ENCODE data around the gene GSTM1.
A peak's percentile ranks its signal among the peaks of the same experiment; 100 is the strongest.

The GSTM1 gene

GRCh38 chr1:109718495-109718894, 30.9 kb downstream of the GSTM1 start:
- in situ Hi-C loops (cut with HindIII; ENCODE audit: low pct_ligation_motif_present, low pct_unique_long_range_greater_than_20kb, low sequenced_read_pairs): no loop called here
- peak; percentile 50 for DNase-seq

DNA sequence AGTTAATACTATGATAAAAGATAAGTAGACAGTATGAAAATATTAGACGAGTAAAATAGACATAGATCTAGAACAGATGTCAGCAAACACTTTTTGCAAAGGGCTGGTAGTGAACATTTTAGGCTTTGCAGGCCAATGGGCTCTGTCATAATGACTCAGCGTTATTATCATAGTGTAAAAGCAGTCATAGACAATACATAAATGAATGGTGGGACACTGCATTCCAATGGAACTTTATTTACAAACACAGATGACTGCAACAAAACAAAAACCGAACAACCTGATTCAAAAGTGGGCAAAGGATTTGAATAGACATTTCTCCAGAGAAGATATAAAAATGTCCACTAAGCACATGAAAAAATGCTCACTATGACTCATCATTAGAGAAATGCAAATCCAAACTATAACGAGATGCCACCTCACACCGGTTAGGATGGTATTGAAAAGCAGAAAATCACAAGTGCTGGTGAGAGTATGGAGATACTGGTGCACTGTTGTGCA, 31.8 kb downstream of the GSTM1 start:
- in situ Hi-C loops (cut with HindIII; ENCODE audit: low pct_ligation_motif_present, low pct_unique_long_range_greater_than_20kb, low sequenced_read_pairs): no loop called here
- no peak for DNase-seq

DNA sequence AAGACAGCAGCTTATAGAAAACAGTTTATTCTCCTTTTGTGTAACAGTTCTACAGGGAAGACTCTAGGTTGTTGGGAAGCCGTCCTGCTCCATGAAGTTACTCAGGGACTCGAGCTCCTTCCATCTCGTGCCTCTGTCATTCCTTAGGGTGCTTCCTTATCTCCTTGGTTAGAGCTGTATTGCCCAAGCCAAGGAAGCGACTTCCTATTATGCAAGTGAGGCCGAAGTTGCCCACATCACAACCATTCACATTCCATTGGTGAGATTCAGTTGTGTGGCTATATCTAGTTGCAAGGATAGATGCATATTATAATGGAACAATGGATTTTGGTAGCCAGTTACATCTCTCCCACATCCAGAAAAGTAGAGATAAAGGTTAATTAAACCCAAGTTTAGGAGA, 33.4 kb downstream of the GSTM1 start:
- in situ Hi-C loops (cut with HindIII; ENCODE audit: low pct_ligation_motif_present, low pct_unique_long_range_greater_than_20kb, low sequenced_read_pairs): no loop called here
- no peak for DNase-seq

DNA sequence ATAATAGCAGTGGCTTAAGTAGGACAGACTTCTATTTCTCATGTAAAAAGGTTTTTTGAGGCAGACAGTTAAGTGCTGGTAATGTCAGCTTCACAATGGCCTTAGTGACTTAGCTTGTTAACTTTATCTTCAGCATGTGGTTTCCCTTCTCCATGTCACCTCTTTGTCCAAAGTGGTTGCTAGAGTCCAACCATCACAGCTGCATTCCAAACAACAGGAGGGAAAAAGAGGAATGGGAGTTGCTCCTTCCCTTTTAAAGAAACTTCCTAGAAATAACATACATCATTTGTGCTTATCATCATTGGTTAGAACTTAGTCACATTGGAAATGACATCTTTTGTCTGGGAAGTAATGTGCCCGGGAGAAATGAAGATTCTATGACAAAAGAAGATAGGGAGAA, 34.4 kb downstream of the GSTM1 start:
- no peak for DNase-seq
- in situ Hi-C loops (cut with HindIII; ENCODE audit: low pct_ligation_motif_present, low pct_unique_long_range_greater_than_20kb, low sequenced_read_pairs): no loop called here

- DNase-seq: peak; percentile 21
These were observed 35.5 kb downstream of the GSTM1 start for GRCh38 chr1:109722908-109723691.

GRCh38 chr1:109724933-109725332, 37.3 kb downstream of the GSTM1 start:
- in situ Hi-C loops (cut with HindIII; ENCODE audit: low pct_ligation_motif_present, low pct_unique_long_range_greater_than_20kb, low sequenced_read_pairs): no loop called here

More at GRCh38 chr1:109722908-109723691, 35.5 kb downstream of the GSTM1 start:
- in situ Hi-C loops (cut with HindIII; ENCODE audit: low pct_ligation_motif_present, low pct_unique_long_range_greater_than_20kb, low sequenced_read_pairs): no loop called here

DNA sequence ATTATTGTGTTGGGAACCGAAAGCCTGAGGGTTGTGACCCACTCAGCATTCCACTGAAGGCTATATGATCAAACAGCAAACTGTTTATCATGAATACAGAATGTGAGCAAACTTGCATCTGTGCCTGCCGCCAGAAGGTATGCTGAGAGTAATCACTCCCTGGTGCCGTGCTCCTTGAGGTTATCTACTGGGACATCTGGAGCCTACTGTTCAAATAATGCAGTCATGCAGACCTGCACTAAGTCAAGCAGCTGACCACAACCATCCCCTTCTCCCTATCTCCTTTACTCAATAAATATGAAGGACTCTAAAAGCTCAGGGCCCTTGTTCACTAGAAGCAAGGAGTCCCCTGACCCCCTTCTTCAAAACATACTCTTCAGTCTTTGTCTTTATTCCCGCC, 37.9 kb downstream of the GSTM1 start:
- DNase-seq: no peak
- in situ Hi-C loops (cut with HindIII; ENCODE audit: low pct_ligation_motif_present, low pct_unique_long_range_greater_than_20kb, low sequenced_read_pairs): no loop called here

More at GRCh38 chr1:109724933-109725332, 37.3 kb downstream of the GSTM1 start:
- DNase-seq: no peak

DNA sequence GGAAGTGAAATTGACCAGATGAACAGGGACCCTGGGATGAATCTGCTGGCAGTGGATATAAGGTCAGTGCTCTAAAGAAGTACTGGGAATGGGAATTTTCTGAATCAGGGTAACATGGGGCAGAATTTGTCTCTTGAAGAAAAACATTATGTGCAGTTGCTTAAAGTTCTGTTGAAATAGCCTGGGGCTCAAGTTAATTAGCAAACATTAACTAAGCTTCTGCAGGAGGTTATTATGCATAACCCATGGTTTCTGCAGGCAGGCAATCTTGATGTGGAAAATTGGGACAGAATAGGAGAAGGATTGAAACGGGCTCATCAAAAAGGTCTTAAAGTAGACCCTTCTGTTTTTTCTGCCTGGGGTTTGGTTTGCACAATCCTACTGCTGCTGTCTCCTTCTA, 38.4 kb downstream of the GSTM1 start:
- DNase-seq: no peak
- in situ Hi-C loops (cut with HindIII; ENCODE audit: low pct_ligation_motif_present, low pct_unique_long_range_greater_than_20kb, low sequenced_read_pairs): no loop called here

- DNase-seq: no peak
- in situ Hi-C loops (cut with HindIII; ENCODE audit: low pct_ligation_motif_present, low pct_unique_long_range_greater_than_20kb, low sequenced_read_pairs): no loop called here
These were observed 39.2 kb downstream of the GSTM1 start for GRCh38 chr1:109726728-109727373.

- no peak for DNase-seq
- in situ Hi-C loops (cut with HindIII; ENCODE audit: low pct_ligation_motif_present, low pct_unique_long_range_greater_than_20kb, low sequenced_read_pairs): no loop called here
These were observed 41.3 kb downstream of the GSTM1 start for GRCh38 chr1:109728870-109729269.

DNA sequence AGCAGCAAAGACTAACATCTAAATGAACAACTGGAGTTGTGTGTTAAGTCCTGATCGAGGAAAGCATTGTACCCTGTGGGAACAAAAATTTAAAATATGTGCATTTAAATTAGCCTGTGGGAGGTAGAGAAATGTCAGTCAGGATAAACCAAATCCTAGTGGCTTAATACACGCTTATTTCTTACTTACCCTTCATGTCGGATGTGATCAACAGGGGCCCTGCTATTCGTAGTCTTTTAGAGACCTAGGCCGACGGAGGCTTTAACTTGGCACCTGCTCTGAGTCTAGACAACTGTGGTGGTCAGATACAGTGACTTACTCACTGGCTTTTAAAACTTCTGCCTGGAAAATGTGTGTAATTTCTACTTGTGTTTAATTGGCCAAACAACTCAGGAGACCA, 43.0 kb downstream of the GSTM1 start:
- no peak for DNase-seq
- in situ Hi-C loops (cut with HindIII; ENCODE audit: low pct_ligation_motif_present, low pct_unique_long_range_greater_than_20kb, low sequenced_read_pairs): no loop called here

GRCh38 chr1:109732390-109732881, 44.8 kb downstream of the GSTM1 start:
- in situ Hi-C loops (cut with HindIII; ENCODE audit: low pct_ligation_motif_present, low pct_unique_long_range_greater_than_20kb, low sequenced_read_pairs): no loop called here
- no peak for DNase-seq

DNA sequence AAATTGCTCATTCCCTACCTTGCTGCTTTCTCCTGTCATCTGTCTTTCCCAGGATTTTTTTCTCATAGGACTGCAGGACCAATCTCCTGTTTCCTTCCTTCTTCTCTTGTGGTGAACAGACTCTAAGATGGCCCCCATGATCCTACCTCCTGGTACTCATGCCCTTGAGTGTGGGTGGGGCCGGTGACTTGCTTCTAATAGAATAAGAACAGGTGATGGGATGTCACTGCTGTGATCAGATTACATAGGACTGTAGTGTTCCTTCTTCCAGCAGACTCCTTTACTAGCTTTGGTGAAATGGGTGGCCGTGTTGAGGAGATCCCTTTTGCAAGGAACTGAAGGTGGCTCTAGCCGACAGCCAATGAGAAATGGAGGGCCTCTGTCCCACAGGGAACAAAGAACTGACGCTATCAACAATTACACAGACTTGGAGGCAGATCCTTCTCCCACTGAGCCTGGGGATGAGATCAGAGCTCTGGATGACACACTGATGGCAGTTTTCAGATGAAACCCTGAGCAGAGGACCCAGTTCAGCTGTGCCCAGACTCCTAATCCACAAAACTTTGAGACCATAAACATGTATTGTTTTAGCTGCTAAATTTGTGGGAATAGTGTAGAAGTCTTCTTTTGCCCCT, 45.7 kb downstream of the GSTM1 start:
- in situ Hi-C loops (cut with HindIII; ENCODE audit: low pct_ligation_motif_present, low pct_unique_long_range_greater_than_20kb, low sequenced_read_pairs): no loop called here
- DNase-seq: no peak

GRCh38 chr1:109739738-109740614, 52.4 kb downstream of the GSTM1 start:
- DNase-seq: peak; percentile 66
- in situ Hi-C loops (cut with HindIII; ENCODE audit: low pct_ligation_motif_present, low pct_unique_long_range_greater_than_20kb, low sequenced_read_pairs): no loop called here

- peak; percentile 5 for DNase-seq
- in situ Hi-C loops (cut with HindIII; ENCODE audit: low pct_ligation_motif_present, low pct_unique_long_range_greater_than_20kb, low sequenced_read_pairs): no loop called here
These were observed 53.2 kb downstream of the GSTM1 start, which contains the start of gene GSTM3 for GRCh38 chr1:109740615-109741373. TSS of gene GSTM3 (minus strand) at chr1:109741038. CDS start at chr1:109740287, 751 bp downstream.

All from ACHN (cell line).